HG02870 (cell line): ENCODE measurements around the gene RANBP9.

Source experiments
- ATAC-seq: cut with Tn5 transposase; IDR thresholded peaks from one replicate; pipeline ENCODE4 v1.9.1; 2021; ENCODE audit warnings: mild to moderate bottlenecking, moderate library complexity; ENCODE audit not compliant: unreplicated experiment

Gene RANBP9

DNA sequence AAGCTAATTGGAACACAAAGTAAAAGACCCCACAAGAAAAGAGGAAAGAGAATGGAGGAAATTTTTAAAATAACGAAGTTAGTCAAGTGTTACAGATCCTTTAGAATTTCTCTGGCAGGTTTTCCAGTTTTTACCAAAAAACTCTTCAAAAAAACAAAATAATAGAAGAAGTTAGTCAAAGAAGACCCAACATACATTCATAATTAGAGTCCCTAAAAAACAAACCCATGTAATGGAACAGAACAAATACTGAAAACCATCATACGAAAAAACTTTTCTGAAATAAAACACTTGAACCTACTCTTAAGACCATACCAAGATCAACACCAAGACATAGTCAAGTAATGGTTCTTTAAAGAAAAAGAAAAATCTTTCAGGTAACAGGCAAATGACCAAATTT is 31.6 kb downstream of the RANBP9 start:
- no peak for ATAC-seq

DNA sequence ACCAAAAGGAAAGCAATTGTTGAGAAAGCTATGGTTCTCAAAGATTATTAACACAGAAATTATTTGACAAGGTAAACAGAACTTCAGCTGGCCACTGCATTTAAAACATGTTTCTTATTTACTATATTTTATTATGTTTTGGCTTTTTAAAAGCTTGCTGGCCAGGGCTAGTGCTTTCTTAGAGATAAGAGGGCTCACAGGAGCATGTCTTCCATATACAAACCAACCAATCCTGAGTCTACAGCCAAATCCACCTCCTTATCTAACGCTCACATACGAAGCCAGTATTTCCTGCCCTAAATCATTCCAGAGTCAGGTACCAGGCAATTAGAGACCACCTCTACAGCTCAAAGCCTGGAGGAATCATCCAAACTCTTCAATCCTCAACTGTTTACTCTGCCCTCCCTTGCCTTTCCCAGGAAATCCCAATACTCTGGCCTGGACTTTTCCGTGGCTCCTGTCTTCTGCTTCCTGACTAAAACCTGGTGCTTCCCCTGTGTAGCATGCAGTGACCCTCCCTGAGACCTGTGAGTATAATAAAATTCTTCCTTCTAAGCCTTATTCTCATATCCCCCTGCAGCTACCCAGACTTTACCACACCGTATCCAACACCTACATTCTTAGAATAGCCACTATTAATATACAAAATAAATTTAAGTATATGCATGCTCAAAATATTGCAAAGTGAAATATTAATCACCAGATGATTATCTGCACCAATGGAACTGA is 33.2 kb downstream of the RANBP9 start:
- no peak for ATAC-seq

DNA sequence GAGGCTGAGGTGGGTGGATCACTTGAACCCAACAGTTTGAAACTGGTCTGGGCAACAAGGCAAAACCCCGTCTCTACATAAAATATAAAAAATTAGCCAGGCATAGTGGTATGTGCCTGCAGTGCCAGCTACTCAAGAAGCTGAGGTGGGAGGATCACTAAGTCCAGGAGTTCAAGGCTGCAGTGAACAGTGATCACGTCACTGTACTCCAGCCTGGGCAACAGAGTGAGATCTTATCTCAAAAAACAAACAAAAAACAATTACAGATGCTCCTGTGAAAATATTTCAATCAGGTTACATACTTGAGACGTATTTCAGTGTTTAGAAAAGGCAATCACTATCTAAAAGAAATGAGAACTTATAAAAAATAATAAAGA is 33.8 kb downstream of the RANBP9 start:
- ATAC-seq = no peak

DNA sequence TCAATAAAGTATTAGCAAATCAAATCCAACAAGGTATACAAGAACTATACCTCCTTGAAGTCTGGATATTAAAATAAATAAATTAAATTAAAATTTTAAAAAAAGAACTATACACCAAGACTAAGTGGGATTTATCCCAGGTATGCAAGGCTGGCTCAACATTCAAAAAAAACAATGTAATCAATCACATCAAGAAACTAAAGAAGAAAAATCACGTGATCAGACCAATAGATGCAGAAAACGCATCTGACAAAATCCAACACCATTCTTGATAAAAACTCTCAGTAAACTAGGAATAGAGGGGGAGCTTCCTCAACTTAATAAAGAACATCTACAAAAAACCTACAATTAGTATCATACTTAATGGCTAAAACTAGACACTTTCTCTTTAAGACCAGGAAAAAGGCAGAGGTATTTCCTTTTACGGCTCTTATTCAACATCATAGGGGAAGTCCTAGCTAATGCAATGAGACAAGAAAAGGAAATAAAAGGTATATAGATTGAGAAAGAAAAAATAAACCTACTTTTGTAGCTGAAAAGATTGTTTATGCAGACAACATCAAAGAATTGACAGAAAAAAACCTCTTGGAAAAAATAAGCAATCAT is 35.0 kb downstream of the RANBP9 start:
- ATAC-seq = no peak

DNA sequence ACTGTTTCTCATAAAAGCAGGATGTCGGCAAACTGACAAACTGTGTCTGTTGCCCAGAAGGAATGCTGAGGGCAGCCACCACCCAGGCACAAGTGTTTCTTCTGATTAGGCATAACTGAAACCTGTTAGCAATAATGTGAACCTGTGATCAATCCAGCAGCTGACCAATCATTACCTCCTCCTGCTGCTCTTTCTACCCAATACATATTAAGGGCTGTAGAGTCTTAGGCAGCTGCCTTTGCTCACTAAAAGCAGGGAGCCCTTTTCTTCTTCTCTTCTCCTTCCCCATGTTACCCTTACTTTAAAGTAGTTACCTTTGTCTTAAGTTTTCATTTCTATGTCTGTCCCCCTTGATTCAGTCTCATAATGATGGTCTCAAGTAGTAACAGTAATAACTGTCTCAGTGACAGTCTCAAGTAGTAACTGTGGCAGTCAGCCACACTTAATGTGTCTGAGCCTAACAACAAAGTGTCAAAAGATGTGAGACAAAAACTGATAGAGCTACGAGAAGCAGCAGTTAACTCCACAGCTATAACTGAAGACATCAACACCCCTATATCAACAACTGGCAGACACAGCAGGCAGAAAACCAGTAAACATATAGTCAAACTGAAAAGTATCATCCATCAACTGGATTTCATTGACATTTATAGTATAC is 37.0 kb downstream of the RANBP9 start:
- ATAC-seq = no peak

DNA sequence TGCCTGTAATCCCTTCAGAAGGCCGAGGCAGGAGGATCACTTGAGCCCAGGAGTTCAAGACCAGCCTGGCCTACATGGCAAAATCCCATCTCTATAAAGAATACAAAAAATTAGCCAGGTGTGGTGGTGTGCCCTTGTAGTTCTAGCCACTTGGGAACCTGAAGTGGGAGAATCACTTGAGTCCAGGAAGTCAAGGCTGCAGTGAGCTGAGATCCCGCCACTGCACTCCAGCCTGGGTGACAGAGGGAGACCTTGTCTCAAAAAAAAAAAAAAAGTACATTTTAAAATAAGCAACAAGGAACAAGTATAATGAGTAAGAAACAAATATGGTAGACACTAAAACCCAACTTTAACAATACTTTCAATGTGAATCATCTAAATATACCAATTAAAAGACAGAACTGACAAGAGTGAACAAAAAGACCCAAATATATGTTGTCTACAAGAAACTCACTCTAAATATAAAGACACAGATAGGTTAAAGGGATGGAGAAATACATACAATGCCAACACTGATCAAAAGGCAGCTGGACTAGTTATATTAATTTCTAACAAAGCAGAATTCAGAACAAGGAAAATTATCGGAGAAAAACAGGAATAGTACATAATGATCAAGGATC is 37.7 kb downstream of the RANBP9 start:
- no peak for ATAC-seq

DNA sequence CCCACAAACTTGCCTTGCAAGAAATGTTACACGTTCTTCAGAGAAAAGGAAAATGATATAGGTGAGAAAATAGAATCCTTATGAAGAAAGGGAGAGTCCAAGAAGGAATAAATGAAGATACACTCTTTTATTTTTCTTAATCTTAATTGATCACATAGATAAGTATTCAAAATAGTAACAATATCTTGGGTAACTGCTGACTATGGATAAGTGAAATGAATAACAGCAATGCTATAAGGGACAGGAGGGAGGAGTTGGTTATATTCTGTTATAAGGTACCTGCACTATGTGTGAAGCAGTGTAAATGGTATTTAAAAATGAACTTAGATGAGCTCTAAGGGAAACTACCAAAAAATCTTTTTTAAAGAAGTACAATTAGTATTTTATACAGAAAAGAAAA is 38.3 kb downstream of the RANBP9 start:
- no peak for ATAC-seq

DNA sequence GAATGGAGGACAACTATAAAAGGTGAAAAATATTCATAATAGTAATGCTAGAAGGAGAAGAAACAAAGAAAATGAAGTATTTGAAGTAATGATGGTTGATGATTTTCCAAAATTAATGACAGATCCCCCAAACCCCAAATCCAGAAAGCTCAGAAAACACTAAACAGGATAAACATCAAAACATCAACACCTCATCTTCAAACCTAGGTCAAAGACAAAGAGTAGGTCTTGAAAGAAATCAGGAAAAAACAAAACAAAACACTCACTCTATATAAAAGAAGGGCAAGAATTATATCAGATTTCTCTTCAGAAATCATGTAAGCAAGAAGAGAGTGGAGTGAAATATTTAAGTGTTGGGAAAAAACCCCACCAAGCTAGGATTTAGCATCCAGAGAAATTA is 38.7 kb downstream of the RANBP9 start:
- ATAC-seq = no peak

DNA sequence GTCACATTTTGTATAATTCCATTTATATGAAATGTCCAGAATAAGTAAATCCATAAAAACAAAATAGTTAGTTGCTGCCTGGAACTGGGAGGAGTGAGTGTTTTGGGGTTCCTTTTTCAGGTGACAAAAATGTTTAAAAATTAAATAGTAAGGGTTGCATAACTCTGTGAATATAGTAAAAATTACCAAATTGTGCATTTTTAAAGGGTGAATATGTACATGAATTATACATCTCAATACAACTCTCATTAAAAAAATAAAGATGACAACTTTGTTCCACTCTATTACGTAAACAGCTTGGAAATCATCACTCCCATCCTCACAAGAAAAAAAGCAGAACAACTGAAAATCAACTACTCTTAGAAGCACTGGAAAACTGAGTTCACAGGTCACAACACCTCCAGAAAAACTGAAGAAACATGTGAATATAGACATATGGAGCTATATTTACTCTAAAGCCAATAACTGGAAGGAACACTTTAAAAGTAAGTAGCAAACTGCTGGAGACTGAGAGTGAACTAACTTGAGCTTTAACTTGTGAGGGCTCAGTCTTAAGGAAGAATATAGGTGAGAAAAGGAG is 40.0 kb downstream of the RANBP9 start:
- ATAC-seq = no peak

DNA sequence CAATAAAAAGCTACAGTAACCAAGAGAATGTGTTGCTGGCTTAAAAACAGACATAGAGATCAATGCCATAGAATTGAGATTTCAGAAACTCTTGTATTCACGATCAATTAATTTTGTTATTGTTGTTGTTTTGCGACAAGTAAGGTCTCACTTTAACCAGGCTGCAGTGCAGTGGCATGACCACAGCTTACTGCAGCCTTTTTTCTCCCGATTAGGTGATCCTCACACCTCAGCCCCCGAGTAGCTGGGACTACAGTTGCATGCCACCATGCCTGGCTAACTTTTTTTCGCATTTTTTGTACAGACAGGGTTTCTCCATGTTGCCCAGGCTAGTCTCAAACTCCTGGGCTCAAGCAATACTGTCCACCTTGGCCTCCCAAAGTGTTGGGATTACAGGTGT is 42.2 kb downstream of the RANBP9 start:
- no peak for ATAC-seq

DNA sequence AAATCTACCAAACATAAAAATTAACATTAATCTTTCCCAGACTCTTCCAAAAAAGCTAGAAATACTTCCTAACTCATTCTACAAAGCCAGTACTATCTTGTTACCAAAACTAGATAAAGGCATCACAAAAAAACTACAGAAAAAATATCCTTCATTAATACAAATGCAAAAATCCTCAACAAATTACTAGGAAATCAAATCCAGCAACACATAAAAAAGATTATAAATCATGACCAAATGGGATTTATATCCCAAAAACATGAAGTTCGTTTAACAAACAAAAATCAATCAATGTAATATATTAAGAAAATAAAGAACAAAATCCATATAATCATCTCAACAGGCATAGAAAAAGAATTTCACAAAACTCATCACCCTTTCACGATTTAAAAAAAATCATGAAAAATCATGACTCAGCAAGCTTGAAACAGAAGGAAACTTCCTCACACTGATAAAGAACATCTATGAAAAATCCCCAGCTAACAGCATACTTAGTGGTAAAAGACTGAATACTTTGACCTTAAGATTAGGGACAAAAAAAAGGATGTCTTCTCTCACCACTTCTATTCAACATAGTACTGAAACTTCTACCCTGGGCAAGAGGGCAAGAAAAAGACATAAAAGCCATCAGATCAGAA is 43.2 kb downstream of the RANBP9 start:
- ATAC-seq = no peak

DNA sequence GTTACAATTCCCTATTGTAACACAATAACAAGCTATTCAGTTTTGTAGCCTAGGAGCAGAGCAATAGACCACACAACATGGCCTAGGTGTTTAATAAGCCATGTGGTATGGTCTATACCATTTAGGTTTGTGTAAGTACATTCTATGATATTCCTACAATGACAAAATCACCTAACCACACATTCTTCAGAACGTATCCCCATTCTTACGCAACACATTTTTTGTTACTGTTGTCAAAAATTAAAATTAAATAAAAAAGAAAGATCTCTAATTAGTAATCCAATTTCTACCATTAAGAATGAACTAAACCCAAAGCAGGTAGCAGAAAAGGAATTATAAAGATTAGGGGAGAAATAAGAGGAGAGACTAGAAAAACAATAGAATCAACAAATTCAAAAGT is 44.0 kb downstream of the RANBP9 start:
- ATAC-seq = no peak

DNA sequence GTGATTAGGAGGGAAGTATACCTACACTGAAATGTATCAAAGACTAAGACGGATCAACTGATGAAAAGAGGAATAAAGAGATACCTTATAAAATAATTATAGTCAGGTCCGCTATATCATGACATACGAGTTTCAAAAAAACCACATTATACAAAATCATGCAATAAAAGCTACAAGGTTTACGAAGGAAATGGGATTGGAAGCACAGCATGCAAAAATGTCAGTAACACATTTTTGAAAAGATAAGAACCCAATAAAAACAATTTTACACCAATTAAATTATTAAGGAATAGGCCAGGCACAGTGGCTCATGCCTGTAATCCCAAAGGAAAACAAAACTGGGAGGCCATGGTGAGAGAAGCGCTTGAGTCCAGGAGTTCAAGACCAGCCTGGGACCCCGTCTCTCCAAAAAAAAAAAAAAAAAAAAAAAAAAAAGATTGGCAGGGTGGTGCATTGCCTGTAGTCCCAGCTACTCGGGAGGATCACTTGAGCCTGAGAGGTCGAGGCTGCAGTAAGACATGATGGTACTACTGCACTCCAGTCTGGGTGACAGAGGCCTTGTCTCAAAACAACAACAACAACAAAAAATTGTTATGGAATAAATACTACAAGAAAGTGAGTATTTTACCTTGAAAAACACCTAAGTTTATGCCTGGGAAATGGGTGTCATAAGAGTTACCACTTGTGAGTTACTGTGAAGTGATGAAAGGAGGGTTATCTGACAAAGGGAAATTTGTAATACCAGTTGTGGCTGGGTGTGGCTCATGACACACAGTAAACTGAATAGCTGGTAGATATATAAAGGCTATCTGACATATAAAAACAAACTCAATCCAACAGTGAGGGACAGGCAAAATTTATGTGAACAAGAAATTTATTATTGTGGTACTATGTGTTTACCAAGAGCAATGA is 45.2 kb downstream of the RANBP9 start:
- ATAC-seq = no peak

DNA sequence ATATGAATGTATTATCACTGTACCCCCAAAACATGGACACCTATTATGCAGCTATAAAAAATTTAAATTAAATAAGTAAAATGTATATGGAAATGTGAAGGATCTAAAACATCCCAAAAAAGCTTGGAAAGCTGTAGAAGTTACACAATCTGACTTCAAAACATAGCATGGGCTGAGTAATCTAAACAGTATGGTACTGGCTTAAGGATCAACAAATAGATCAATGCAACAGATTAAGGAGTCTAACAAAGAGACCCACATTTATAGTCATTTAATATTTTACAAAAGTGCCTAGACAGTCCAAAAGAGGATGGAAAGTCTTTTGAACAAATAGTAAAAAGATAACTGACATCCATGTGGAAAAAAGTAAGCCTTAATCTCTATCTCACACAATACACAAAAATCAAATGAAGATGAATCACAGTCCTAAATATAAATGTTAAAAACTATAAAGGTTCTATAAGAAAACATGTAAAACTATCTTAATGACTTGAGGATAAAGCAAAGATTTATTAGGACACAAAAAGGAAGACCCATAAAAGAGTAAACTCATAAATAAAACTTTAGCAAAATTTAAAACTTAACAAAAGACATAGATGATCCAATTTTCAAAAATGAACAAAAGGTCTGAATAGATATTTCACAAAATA is 46.8 kb downstream of the RANBP9 start:
- ATAC-seq = no peak

DNA sequence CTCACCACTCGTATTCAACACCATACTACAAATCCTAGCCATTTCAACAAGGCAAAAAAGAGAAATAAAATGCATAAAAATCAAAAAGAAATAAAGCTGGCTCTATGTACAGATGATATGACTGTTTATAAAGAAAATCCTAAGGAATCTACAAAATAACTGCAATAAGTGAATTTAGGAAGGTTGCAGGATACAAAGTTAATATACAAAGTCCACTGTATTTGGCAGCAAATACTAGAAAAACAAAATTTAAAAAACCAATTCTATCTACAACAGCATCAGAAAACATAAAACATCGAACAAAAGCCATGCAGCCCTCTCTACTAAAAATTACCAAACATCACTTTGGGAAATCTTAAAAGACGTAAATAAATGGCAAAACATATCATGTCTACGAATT is 47.6 kb downstream of the RANBP9 start:
- ATAC-seq = no peak

DNA sequence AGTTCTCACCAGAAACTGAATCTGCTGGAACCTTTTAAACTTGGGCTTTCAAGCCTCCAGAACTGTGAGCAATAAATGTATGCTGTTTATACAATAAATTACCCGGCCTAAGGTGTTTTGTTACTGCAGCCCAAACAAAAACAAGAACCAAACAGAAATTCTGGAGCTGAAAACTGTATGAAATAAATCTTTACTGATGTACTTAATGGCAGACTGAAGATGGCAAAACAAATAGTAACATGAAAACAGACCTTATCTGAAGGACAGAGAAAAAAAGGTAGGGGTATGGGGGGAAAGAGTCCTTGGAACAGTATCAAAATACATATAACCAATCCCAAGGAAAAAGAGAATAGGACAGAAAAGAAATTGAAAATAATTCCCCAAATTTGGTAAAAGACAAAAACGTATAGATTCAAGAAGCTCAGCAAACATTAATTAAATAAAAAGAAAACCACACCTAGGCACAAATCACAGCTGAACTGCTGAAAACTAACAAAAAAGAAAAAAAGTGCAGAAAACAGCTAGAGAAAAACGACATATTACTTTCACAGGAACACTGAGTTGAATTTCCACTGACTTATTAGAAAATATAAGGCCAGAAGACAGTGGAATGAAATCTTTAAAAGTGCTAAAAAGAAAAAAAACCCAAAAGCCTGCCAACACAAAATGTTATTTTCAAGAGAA is 48.8 kb downstream of the RANBP9 start:
- no peak for ATAC-seq

DNA sequence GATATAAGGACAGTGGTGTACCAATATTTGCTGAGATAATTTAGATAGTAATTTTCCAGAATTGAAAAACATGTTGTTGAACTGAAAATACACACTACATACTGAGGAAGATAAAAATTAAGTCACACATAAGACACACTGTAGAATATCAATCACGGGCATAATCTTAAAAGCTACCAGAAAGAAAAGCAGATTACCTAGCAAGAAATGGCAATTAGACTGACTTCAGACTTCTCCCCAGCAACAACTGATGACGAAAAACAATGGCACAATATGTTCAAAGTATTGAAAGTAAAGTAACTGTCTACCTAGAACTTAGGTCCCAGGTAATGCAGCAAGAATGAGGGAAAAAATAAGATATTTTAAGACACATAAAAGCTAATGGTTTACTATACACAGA is 50.0 kb downstream of the RANBP9 start:
- ATAC-seq = no peak

DNA sequence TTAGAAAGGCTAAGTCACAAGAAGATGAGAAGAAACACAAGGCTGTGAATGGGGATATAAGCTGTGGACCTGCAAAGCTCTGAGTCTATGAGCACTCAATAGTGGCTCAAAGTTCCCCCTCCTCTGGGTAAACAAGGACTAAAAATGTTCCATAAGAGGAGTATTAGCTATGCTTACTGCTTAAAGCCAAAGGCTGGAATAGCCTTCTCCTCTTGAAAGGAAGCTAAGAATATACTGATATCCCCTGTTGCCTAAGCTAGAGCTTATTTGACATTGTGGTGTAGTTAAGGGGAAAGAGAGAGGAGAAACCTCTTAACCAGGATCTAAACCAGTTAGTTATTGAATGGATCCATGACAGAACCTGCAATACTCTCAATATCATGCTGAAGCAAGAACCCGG is 50.7 kb downstream of the RANBP9 start:
- ATAC-seq = no peak

DNA sequence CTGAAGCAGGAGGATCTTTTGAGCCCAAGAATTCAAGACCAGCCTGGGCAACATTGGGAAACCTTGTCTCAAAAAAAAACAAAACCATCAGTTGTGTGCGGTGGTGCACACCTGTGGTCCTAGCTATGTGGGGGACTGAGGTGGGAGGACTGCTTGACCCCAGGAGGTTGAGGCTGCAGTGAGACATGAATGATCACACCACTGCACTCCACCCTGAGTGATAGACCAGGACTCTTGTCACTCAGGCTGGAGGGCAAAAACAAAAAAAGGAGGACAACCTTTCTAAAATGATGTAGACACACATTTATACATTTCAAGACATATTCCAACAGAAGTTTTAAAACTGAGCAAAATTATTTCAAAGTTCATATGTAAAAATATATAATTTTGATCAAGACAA is 51.4 kb downstream of the RANBP9 start:
- no peak for ATAC-seq
